HepG2 (cell line): Measurements from ENCODE around the gene WDR27. TPM values are rescaled to one million over a fixed set of nuclear protein-coding genes. Genes with fewer than 3 reads are reported as not detected.

Experiments used
- ATAC-seq: fragments of 200-7000 bp; cut with Tn5 transposase; 3 replicates; pipeline ENCODE4 v1.9.1; 2020; ENCODE audit warnings: mild to moderate bottlenecking, moderate library complexity
- BruUV-seq: library from RNA; stranded (reverse); fragments of 400-500 nt; replicated peaks from 2 replicates; lab custom pipeline; 2021; lab: Mats Ljungman, UMichigan
- CTCF ChIA-PET: fragments of 300-600 bp; formaldehyde crosslinking; extraction: SDS; loops from one replicate; lab custom pipeline; 2021; ENCODE audit warnings: low total read pairs, inconsistent platforms, low intra/inter-chr PET ratio; lab: Yijun Ruan, JAX
- POLR2A ChIA-PET: fragments of 350-600 bp; sonication (Branson Sonifier 250); formaldehyde crosslinking; loops from one replicate; lab custom pipeline; 2020; ENCODE audit warnings: antibody characterized with exemption, inconsistent platforms; lab: Yijun Ruan, JAX
- DNase-seq: peaks from one replicate; pipeline ENCODE4 v3.0.0-alpha.2; 2015; ENCODE audit warnings: low spot score
- FAIRE-seq: peaks from 3 replicates; lab custom pipeline; 2011; peaks lifted over from hg19 to GRCh38; lab: Jason Lieb, UNC
- H2AFZ ChIP-seq: one replicate; pipeline ENCODE4 v1.6.1; 2011; ENCODE audit warnings: low read length, inconsistent platforms
- H3K27ac ChIP-seq: fragments of 300-600 bp; 3 replicates; pipeline ENCODE4 v1.8.0; 2011; ENCODE audit warnings: mixed run types, mild to moderate bottlenecking, mixed read lengths, low read length, inconsistent platforms; ENCODE audit not compliant: insufficient read depth; ENCODE audit errors: extremely low read length
- H3K27me3 ChIP-seq, 2 experiments: fragments of 200-600 bp in 1 of 2; 2 replicates in 1 of 2; 3 replicates in 1 of 2; pipeline versions ENCODE4 v1.6.0 to v1.8.0; 2011; ENCODE audit warnings: low read length in 2 of 2, mild to moderate bottlenecking in 2 of 2, moderate library complexity in 2 of 2, inconsistent platforms in 1 of 2; ENCODE audit not compliant: insufficient read depth in 2 of 2, control insufficient read depth in 1 of 2
- H3K36me3 ChIP-seq, 2 experiments: fragments of 200-600 bp in 1 of 2; replicated peaks in 1 of 2; 2 replicates in 1 of 2; 3 replicates in 1 of 2; pipeline versions ENCODE4 v1.5.1 to v1.8.0; 2011; ENCODE audit warnings: low read length in 2 of 2, inconsistent platforms in 1 of 2; ENCODE audit not compliant: insufficient read depth in 2 of 2, control insufficient read depth in 1 of 2
- H3K4me1 ChIP-seq: 2 replicates; pipeline ENCODE4 v1.5.1; 2012; ENCODE audit warnings: low read length, inconsistent platforms; ENCODE audit not compliant: insufficient read depth
- H3K4me2 ChIP-seq: 2 replicates; pipeline ENCODE4 v1.6.0; 2011; ENCODE audit warnings: low read depth, low read length, inconsistent platforms
- H3K4me3 ChIP-seq, 3 experiments: fragments of 200-600 bp in 1 of 3; sonication (generic), shearing (Covaris generic) in 1 of 3; replicated peaks in 1 of 3; 2 replicates each; pipeline ENCODE4 v1.5.1; 2011 to 2016; ENCODE audit warnings: low read length in 3 of 3, inconsistent platforms in 2 of 3, low read depth in 2 of 3, mild to moderate bottlenecking in 2 of 3, control low read depth in 1 of 3, mixed read lengths in 1 of 3; ENCODE audit not compliant: insufficient read depth in 1 of 3
- H3K79me2 ChIP-seq: one replicate; pipeline ENCODE4 v1.6.1; 2011; ENCODE audit warnings: low read length, inconsistent platforms; ENCODE audit not compliant: insufficient read depth
- H3K9ac ChIP-seq: 2 replicates; pipeline ENCODE4 v1.6.0; 2011; ENCODE audit warnings: mild to moderate bottlenecking, low read depth, low read length, inconsistent platforms; ENCODE audit not compliant: insufficient read depth
- H3K9me3 ChIP-seq: 2 replicates; pipeline ENCODE4 v1.5.1; 2012; ENCODE audit warnings: mild to moderate bottlenecking, low read length
- H4K20me1 ChIP-seq: 2 replicates; pipeline ENCODE4 v1.6.0; 2011; ENCODE audit warnings: inconsistent platforms, mild to moderate bottlenecking, low read length, moderate library complexity; ENCODE audit not compliant: insufficient read depth
- EZH2 ChIP-seq: conservative IDR thresholded peaks from 2 replicates; pipeline ENCODE4 v1.6.1; 2012; ENCODE audit warnings: mild to moderate bottlenecking, low read depth, low read length, moderate library complexity
- HNRNPUL1 ChIP-seq: fragments of 200-400 bp; formaldehyde crosslinking; IDR thresholded peaks from 2 replicates; pipeline ENCODE4 v1.6.1; 2017; ENCODE audit warnings: low read depth, mild to moderate bottlenecking, low read length, moderate library complexity
- KLF13 ChIP-seq: sonication (generic); formaldehyde crosslinking; IDR thresholded peaks from 2 replicates; pipeline ENCODE4 v1.4.0; 2020; ENCODE audit warnings: mild to moderate bottlenecking, missing genetic modification reagents
- MAFK ChIP-seq, 2 experiments: IDR thresholded peaks in 1 of 2; conservative IDR thresholded peaks in 1 of 2; 2 replicates each; pipeline ENCODE4 v1.6.1; 2011; ENCODE audit warnings: improper control_type of control experiment in 2 of 2, low read length in 2 of 2
- MYC ChIP-seq: sonication (generic); formaldehyde crosslinking; IDR thresholded peaks from 2 replicates; pipeline ENCODE4 v1.9.0; 2021; ENCODE audit warnings: missing genetic modification reagents, borderline replicate concordance
- ONECUT2 ChIP-seq: sonication (generic); formaldehyde crosslinking; IDR thresholded peaks from 2 replicates; pipeline ENCODE4 v1.4.0; 2020; ENCODE audit warnings: missing genetic modification reagents
- SMAD3 ChIP-seq: sonication (generic); formaldehyde crosslinking; IDR thresholded peaks from 2 replicates; pipeline ENCODE4 v1.4.0; 2020; ENCODE audit warnings: missing genetic modification reagents
- SOX5 ChIP-seq: IDR thresholded peaks from 2 replicates; pipeline ENCODE4 v1.6.1; 2016; ENCODE audit warnings: borderline replicate concordance
- TCF7 ChIP-seq: sonication (generic); IDR thresholded peaks from 2 replicates; pipeline ENCODE4 v1.6.1; 2016; ENCODE audit warnings: antibody characterized with exemption, low read depth
- ZNF556 ChIP-seq: sonication (generic); formaldehyde crosslinking; IDR thresholded peaks from 2 replicates; pipeline ENCODE4 v1.4.0; 2020; ENCODE audit warnings: mild to moderate bottlenecking, missing genetic modification reagents, borderline replicate concordance
- ZNF644 ChIP-seq: IDR thresholded peaks from 2 replicates; pipeline ENCODE4 v1.6.1; 2016; ENCODE audit warnings: low read depth
- ZNF878 ChIP-seq: sonication (generic); formaldehyde crosslinking; IDR thresholded peaks from 2 replicates; pipeline ENCODE4 v1.8.1; 2023; ENCODE audit warnings: mild to moderate bottlenecking, missing genetic modification reagents, moderate library complexity
- WGBS: methylation state at CpG from one replicate; pipeline ENCODE4 v1.1.6; 2017; ENCODE audit warnings: low lambda C conversion rate; 5-methylcytosine and 5-hydroxymethylcytosine counted together
- in situ Hi-C: cut with HindIII; loops from 2 replicates; pipeline ENCODE4 v1.10.0; 2017; ENCODE audit warnings: low pct_unique_long_range_greater_than_20kb; ENCODE audit not compliant: extremely low pct_ligation_motif_present
- intact Hi-C: fragments of 100-400 bp; cut with micrococcal nuclease; formaldehyde crosslinking; loops from one replicate; pipeline ENCODE4 v1.10.0; 2022; ENCODE audit not compliant: unreplicated experiment
- polyA plus RNA-seq, 8 experiments: library from polyadenylated mRNA; depleted of rRNA in 3 of 8; stranded (reverse) in 7 of 8; unstranded in 1 of 8; fragments of >200 nt; fragmentation: Illumina TruSeq in 4 of 8; extraction: Trizol in 4 of 8; gene quantifications; 2 replicates each; pipeline versions ENCODE4 v1.2.1 to v1.2.3, GENCODE V29; 2011 to 2016; ENCODE audit warnings: low read depth in 4 of 8, missing spikeins in 1 of 8, mixed read lengths in 1 of 8; ENCODE audit not compliant: insufficient read depth in 1 of 8
- total RNA-seq, 5 experiments: library from RNA; depleted of rRNA; stranded (reverse); fragments of >200 nt; fragmentation: Illumina TruSeq; extraction: Trizol; gene quantifications; 2 replicates each; pipeline ENCODE4 v1.2.3, GENCODE V29; 2016; ENCODE audit warnings: low read depth in 1 of 5
- TF ChIP-seq, protein P1 (sequence below): sonication (generic); formaldehyde crosslinking; IDR thresholded peaks from 2 replicates; pipeline ENCODE4 v1.5.1; 2020; ENCODE audit warnings: mild to moderate bottlenecking, missing genetic modification reagents, moderate library complexity

The WDR27 gene
- total and polyA plus RNA-seq, 2 of the 13 experiments (the other 11 are each of a cell fraction or from before 2014, with no cell fraction given) = 34.1 to 80.3 TPM

DNA sequence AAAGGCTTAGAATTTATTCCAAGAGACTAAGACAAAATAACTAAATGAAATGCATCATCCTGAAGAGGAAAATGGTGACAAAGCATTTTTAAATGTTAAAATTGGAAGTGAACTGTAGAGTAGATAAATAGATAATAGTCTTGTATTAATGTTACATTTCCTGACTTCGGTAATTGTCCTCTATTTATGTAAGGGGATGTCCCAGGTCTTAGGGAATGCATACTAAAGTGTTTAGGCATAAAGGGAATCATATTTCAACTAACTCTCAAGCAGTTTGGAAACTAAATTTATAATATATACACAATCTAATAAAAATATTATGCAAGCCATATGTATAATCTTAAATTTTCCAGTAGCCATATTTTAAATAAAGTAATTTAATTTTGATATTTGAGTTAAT is 159.3 kb downstream of the WDR27 start:
- no peaks in the 10 kb centered on the region for H3K27me3 ChIP-seq
- no peak for DNase-seq
- POLR2A ChIA-PET = no interaction called here
- in situ Hi-C loops = no loop called here
- intact Hi-C loops = no loop called here
- WGBS = 97% methylated on average over 1 of the region's 1 CpG
- CTCF ChIA-PET = no interaction called here
- H3K9me3 ChIP-seq = peaks cover 3% of the 10 kb centered on the region
- no peak overlapping the region for H3K9ac ChIP-seq
- no peaks in the 10 kb centered on the region for H3K79me2 ChIP-seq
- no peak for FAIRE-seq
- H3K27ac ChIP-seq = no peak overlapping the region
- no peak overlapping the region for H3K4me2 ChIP-seq
- TF ChIP-seq ZNF556 (CRISPR knock-in tag) = no peak
- peak in 1 of 2 experiments; percentile 37; a peak in 1 of 4 replicates for TF ChIP-seq MAFK (conservative IDR thresholded peaks at IDR 0.05 in 1 of 2, IDR thresholded peaks at IDR 0.05 in 1 of 2; ENCODE audit: low read length in 2 of 2)
- no peaks in the 10 kb centered on the region; the same call in 1 of the 2 replicates for H4K20me1 ChIP-seq
- no peaks in the 10 kb centered on the region for H3K4me1 ChIP-seq
- ATAC-seq = no peak
- BruUV-seq = no TSS peak
- H3K36me3 ChIP-seq = no peaks in the 10 kb centered on the region
- no peak overlapping the region for H2AFZ ChIP-seq
- no peak overlapping the region for H3K4me3 ChIP-seq

GRCh38 chr6:169539176-169539897 is 162.5 kb downstream of the WDR27 start:
- ChIA-PET POLR2A (no interaction called here), CTCF (no interaction called here)
- intact Hi-C loops (no loop called here), in situ Hi-C loops (no loop called here)
- peaks cover 20% of the 10 kb centered on the region; the same call in 1 of the 2 replicates for H3K9me3 ChIP-seq
- H3K27me3 ChIP-seq = no peaks in the 10 kb centered on the region
- no peak for ATAC-seq
- H4K20me1 ChIP-seq = no peaks in the 10 kb centered on the region; the same call in 1 of the 2 replicates
- WGBS = 96% methylated on average over 5 of the region's 5 CpGs
- DNase-seq = no peak
- H3K27ac ChIP-seq = no peak overlapping the region
- H3K4me2 ChIP-seq = no peak overlapping the region
- TF ChIP-seq EZH2 = no peak
- TF ChIP-seq, protein P1, sequence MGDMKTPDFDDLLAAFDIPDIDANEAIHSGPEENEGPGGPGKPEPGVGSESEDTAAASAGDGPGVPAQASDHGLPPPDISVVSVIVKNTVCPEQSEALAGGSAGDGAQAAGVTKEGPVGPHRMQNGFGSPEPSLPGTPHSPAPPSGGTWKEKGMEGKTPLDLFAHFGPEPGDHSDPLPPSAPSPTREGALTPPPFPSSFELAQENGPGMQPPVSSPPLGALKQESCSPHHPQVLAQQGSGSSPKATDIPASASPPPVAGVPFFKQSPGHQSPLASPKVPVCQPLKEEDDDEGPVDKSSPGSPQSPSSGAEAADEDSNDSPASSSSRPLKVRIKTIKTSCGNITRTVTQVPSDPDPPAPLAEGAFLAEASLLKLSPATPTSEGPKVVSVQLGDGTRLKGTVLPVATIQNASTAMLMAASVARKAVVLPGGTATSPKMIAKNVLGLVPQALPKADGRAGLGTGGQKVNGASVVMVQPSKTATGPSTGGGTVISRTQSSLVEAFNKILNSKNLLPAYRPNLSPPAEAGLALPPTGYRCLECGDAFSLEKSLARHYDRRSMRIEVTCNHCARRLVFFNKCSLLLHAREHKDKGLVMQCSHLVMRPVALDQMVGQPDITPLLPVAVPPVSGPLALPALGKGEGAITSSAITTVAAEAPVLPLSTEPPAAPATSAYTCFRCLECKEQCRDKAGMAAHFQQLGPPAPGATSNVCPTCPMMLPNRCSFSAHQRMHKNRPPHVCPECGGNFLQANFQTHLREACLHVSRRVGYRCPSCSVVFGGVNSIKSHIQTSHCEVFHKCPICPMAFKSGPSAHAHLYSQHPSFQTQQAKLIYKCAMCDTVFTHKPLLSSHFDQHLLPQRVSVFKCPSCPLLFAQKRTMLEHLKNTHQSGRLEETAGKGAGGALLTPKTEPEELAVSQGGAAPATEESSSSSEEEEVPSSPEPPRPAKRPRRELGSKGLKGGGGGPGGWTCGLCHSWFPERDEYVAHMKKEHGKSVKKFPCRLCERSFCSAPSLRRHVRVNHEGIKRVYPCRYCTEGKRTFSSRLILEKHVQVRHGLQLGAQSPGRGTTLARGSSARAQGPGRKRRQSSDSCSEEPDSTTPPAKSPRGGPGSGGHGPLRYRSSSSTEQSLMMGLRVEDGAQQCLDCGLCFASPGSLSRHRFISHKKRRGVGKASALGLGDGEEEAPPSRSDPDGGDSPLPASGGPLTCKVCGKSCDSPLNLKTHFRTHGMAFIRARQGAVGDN (CRISPR knock-in tag) = no peak
- no peak for TF ChIP-seq ZNF644
- no peak for TF ChIP-seq ONECUT2 (CRISPR knock-in tag)
- no peak for TF ChIP-seq TCF7
- no peak for TF ChIP-seq ZNF878 (CRISPR knock-in tag)
- no peak for TF ChIP-seq SOX5 (CRISPR knock-in tag)
- no peak for TF ChIP-seq SMAD3 (CRISPR knock-in tag)
- no peak for TF ChIP-seq MYC (CRISPR knock-in tag)
- no peak for TF ChIP-seq KLF13 (CRISPR knock-in tag)
- no peak for TF ChIP-seq HNRNPUL1
- no peaks in the 10 kb centered on the region for H3K79me2 ChIP-seq
- no peak overlapping the region for H2AFZ ChIP-seq
- no peaks in the 10 kb centered on the region for H3K4me1 ChIP-seq
- no TSS peak for BruUV-seq
- FAIRE-seq = no peak
- no peaks in the 10 kb centered on the region for H3K36me3 ChIP-seq
- no peak overlapping the region for H3K9ac ChIP-seq
- H3K4me3 ChIP-seq = no peak overlapping the region
